Brain microvascular endothelial cell (primary cell): Measurements from ENCODE around the gene HLA-G.

Experiments
- DNase-seq: peaks from one replicate; pipeline ENCODE4 v3.0.0-alpha.2; 2020
- H3K27ac ChIP-seq: fragments of 250-450 bp; sonication (Bioruptor Pico); 2 replicates; pipeline ENCODE4 v1.5.1; 2020; ENCODE audit warnings: mild to moderate bottlenecking, moderate library complexity
- H3K27me3 ChIP-seq: fragments of 250-450 bp; sonication (Bioruptor Pico); replicated peaks from 2 replicates; pipeline ENCODE4 v1.5.1; 2020; ENCODE audit warnings: mild to moderate bottlenecking
- H3K36me3 ChIP-seq: fragments of 250-450 bp; sonication (Bioruptor Pico); replicated peaks from 2 replicates; pipeline ENCODE4 v1.5.1; 2020; ENCODE audit warnings: mild to moderate bottlenecking
- H3K4me3 ChIP-seq: 2 replicates; pipeline ENCODE4 v1.5.1; 2011; ENCODE audit warnings: low read depth, mild to moderate bottlenecking, control low read depth, low read length, moderate library complexity
- in situ Hi-C: cut with HindIII; loops from 2 replicates; pipeline ENCODE4 v1.10.0; 2017; ENCODE audit warnings: low sequenced_read_pairs, low pct_ligation_motif_present
- TF ChIP-seq, protein P1 (sequence below): IDR thresholded peaks from 2 replicates; pipeline ENCODE4 v1.5.1; 2011; ENCODE audit warnings: low read depth, mild to moderate bottlenecking, moderate library complexity, low read length, control low read depth, inconsistent platforms; ENCODE audit errors: missing control alignments

HLA-G gene

DNA sequence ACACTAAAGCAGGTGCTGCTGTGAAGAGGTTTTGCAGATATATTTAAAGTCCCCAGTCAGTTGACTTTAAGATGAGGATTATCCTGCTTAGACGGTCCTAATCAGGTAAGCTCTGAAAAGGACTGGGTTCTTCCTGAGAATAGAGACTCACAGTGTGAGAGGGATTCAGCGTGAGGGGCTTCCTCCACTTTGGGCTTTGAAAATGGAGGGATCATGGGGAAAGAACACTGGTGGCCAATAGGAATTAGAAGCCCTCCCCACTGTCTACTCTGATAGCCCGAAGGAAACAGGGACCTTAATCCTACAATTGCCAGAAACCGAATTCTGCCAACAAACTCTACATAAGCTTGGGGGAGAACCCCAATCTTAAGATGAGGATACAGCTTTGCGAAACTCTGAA, 29.7 kb upstream of the HLA-G start:
- no peak overlapping the region for H3K27ac ChIP-seq

DNA sequence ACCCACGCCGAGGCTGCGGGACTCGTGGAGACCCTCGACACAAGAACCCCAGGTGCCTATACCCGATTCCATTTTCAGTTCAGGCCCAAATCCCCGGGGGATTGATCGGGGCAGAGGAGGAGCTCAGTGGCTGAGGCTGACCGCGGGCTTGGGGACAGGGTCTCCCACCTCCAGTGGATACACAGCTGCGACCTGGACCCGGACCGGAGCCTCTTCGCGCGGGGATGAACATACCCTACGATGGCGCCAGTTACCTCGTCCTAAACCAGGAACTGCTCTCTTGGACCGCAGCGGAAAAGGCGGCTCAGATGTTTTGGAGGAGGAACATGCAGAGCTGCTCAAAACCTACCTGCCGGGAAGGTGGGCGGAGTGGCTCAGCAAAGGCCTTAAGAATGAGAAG, 27.4 kb upstream of the HLA-G start:
- in situ Hi-C loops = no loop called here
- TF ChIP-seq, protein P1, sequence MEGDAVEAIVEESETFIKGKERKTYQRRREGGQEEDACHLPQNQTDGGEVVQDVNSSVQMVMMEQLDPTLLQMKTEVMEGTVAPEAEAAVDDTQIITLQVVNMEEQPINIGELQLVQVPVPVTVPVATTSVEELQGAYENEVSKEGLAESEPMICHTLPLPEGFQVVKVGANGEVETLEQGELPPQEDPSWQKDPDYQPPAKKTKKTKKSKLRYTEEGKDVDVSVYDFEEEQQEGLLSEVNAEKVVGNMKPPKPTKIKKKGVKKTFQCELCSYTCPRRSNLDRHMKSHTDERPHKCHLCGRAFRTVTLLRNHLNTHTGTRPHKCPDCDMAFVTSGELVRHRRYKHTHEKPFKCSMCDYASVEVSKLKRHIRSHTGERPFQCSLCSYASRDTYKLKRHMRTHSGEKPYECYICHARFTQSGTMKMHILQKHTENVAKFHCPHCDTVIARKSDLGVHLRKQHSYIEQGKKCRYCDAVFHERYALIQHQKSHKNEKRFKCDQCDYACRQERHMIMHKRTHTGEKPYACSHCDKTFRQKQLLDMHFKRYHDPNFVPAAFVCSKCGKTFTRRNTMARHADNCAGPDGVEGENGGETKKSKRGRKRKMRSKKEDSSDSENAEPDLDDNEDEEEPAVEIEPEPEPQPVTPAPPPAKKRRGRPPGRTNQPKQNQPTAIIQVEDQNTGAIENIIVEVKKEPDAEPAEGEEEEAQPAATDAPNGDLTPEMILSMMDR = no peak

More for the DNA sequence above, 29.7 kb upstream of the HLA-G start:
- Histone ChIP-seq H3K36me3 (no peaks in the 10 kb centered on the region), H3K27me3 (peaks cover 9% of the 10 kb centered on the region), H3K4me3 (no peak overlapping the region)
- in situ Hi-C loops = no loop called here
- TF ChIP-seq, protein P1 = no peak
- no peak for DNase-seq

DNA sequence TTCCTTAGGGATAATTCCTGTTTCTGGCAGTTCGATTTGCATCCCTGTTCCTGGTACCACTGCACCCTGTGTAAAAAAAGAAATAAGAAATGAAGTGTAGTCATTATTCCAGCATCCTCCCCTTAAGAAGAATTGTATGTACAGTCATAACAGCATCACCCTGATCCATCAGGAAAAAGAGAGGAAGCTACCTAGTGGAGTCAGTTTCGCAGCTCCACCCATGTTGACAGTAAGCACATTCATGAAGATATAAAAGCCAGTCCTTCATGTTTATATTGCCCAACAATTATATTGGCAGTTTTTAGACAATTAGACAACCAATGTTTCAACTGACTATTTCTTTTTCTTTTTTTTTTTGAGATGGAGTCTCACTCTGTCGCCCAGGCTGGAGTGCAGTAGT, 21.2 kb upstream of the HLA-G start:
- TF ChIP-seq, protein P1 = no peak
- H3K36me3 ChIP-seq = no peaks in the 10 kb centered on the region
- H3K27me3 ChIP-seq = peaks cover 2% of the 10 kb centered on the region
- no peak overlapping the region for H3K4me3 ChIP-seq
- no peak for DNase-seq
- H3K27ac ChIP-seq = no peak overlapping the region
- in situ Hi-C loops = no loop called here

More for the DNA sequence above, 27.4 kb upstream of the HLA-G start:
- DNase-seq = no peak
- Histone ChIP-seq H3K4me3 (no peak overlapping the region), H3K36me3 (no peaks in the 10 kb centered on the region), H3K27me3 (peaks cover 2% of the 10 kb centered on the region), H3K27ac (no peak overlapping the region)

DNA sequence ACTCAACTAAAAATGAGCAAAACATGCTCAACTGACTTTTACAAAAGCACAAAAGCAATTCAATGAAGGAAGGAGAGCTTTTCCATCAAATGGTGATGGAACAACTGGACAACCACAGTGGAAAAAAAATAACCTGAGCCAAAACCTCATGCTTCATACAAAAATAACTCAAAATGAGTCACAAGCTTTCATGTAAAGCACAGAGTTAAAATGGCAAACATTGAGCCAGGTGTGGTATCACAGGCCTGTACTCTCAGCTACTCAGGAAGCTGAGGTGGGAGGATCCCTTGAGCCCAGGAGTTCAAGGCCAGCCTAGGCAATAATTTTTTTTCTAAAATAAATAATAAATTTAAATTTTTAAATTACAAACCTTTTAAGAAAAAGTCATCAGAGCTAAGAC, 18.4 kb upstream of the HLA-G start:
- H3K27me3 ChIP-seq = peaks cover 2% of the 10 kb centered on the region
- in situ Hi-C loops = no loop called here
- no peak overlapping the region for H3K4me3 ChIP-seq
- H3K27ac ChIP-seq = no peak overlapping the region
- no peaks in the 10 kb centered on the region for H3K36me3 ChIP-seq
- TF ChIP-seq, protein P1 = no peak
- DNase-seq = no peak

DNA sequence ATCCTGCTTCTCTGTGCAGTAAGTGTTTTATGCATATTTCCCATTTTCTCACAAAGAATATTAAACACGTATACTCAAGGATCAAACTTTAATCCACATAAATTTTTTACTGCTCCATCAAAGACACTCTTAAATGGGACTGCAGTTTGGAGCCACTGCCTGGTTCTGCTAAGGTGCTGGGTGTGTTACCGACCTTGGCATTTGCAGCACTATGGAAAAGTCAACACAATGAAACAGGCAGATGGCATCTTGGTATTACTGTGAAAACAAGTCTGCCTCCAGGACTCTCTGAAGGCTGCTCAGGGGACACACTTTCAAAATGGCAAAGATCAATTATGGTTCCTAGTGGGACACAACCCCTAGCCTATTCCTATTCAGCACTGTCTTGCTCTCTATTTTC, 17.3 kb upstream of the HLA-G start:
- in situ Hi-C loops = no loop called here
- H3K36me3 ChIP-seq = no peaks in the 10 kb centered on the region
- H3K27ac ChIP-seq = no peak overlapping the region
- peaks cover 2% of the 10 kb centered on the region for H3K27me3 ChIP-seq
- H3K4me3 ChIP-seq = no peak overlapping the region
- TF ChIP-seq, protein P1 = no peak
- no peak for DNase-seq

DNA sequence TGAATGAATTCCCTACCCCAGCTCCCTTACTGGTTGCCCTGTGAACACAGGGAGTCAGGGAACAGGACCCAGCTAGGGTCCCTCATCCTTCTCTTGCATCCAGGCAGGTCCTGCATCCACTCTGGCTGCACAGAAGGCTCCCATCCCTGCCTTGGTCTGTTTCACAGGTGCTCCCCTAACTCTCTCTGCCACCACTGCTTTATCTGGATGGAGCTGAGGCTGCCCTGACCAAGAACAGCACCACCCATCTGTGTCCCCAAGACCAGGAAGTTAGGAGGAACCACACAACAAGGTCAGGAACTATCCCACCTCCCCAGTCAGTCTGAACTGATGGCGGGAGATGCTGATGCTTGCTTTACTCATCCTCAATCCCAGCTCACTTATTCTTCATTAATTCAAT, 16.2 kb upstream of the HLA-G start:
- DNase-seq = no peak
- in situ Hi-C loops = no loop called here
- TF ChIP-seq, protein P1 = no peak
- Histone ChIP-seq H3K36me3 (no peaks in the 10 kb centered on the region), H3K27me3 (peaks cover 2% of the 10 kb centered on the region), H3K4me3 (no peak overlapping the region), H3K27ac (no peak overlapping the region)
